ENCODE data around the gene KIAA0753.
A peak's percentile ranks its signal among the peaks of the same experiment; 100 is the strongest.

The KIAA0753 gene

GRCh38 chr17:6640536-6641246 is at the start of gene KIAA0753, which contains the start of gene TXNDC17:
KIAA0753 (minus strand) TSS chr17:6640711; CDS start chr17:6635103, 5,608 bp downstream.
TXNDC17 (plus strand) TSS chr17:6641060; CDS start chr17:6641083, 23 bp downstream.
- DNase-seq (ENCODE audit: insufficient read length, low spot score) (peak; percentile 60), FAIRE-seq (peak; percentile 98)

- no peak for DNase-seq (ENCODE audit: insufficient read length, low spot score)
- no peak for FAIRE-seq
Measured at GRCh38 chr17:6688944-6689343, 48.4 kb upstream of the KIAA0753 start.

- no peak for FAIRE-seq
Measured at GRCh38 chr17:6686026-6686425, 45.5 kb upstream of the KIAA0753 start.

GRCh38 chr17:6684881-6685767 is 44.6 kb upstream of the KIAA0753 start:
- FAIRE-seq (no peak), DNase-seq (ENCODE audit: insufficient read length, low spot score) (no peak)

More at GRCh38 chr17:6686026-6686425, 45.5 kb upstream of the KIAA0753 start:
- no peak for DNase-seq (ENCODE audit: insufficient read length, low spot score)

- FAIRE-seq, result no peak
- no peak for DNase-seq (ENCODE audit: insufficient read length, low spot score)
Measured at GRCh38 chr17:6684460-6684783, 43.9 kb upstream of the KIAA0753 start.

- FAIRE-seq (no peak), DNase-seq (ENCODE audit: insufficient read length, low spot score) (no peak)
Measured at GRCh38 chr17:6683730-6684459, 43.4 kb upstream of the KIAA0753 start.

GRCh38 chr17:6683081-6683684 is 42.7 kb upstream of the KIAA0753 start:
- DNase-seq (ENCODE audit: insufficient read length, low spot score) (no peak), FAIRE-seq (no peak)

- DNase-seq (ENCODE audit: insufficient read length, low spot score), result no peak
- no peak for FAIRE-seq
Measured at GRCh38 chr17:6682339-6682738, 41.8 kb upstream of the KIAA0753 start.

- FAIRE-seq, result no peak
- DNase-seq (ENCODE audit: insufficient read length, low spot score), result no peak
Measured at GRCh38 chr17:6681671-6682070, 41.2 kb upstream of the KIAA0753 start.

- DNase-seq (ENCODE audit: insufficient read length, low spot score) (no peak), FAIRE-seq (no peak)
Measured at GRCh38 chr17:6681176-6681575, 40.7 kb upstream of the KIAA0753 start.

- FAIRE-seq, result no peak
- no peak for DNase-seq (ENCODE audit: insufficient read length, low spot score)
Measured at GRCh38 chr17:6679241-6679640, 38.7 kb upstream of the KIAA0753 start.

- DNase-seq (ENCODE audit: insufficient read length, low spot score), result no peak
- no peak for FAIRE-seq
Measured at GRCh38 chr17:6677946-6678345, 37.4 kb upstream of the KIAA0753 start.

GRCh38 chr17:6677158-6677831 is 36.8 kb upstream of the KIAA0753 start:
- no peak for DNase-seq (ENCODE audit: insufficient read length, low spot score)
- no peak for FAIRE-seq

- FAIRE-seq (no peak), DNase-seq (ENCODE audit: insufficient read length, low spot score) (no peak)
Measured at GRCh38 chr17:6676802-6677157, 36.3 kb upstream of the KIAA0753 start.

- DNase-seq (ENCODE audit: insufficient read length, low spot score), result no peak
- FAIRE-seq, result no peak
Measured at GRCh38 chr17:6675201-6675825, 34.8 kb upstream of the KIAA0753 start.

GRCh38 chr17:6674586-6674985 is 34.1 kb upstream of the KIAA0753 start:
- no peak for DNase-seq (ENCODE audit: insufficient read length, low spot score)
- FAIRE-seq, result no peak

GRCh38 chr17:6671431-6671830 is 30.9 kb upstream of the KIAA0753 start:
- DNase-seq (ENCODE audit: insufficient read length, low spot score) (no peak), FAIRE-seq (no peak)

GRCh38 chr17:6670999-6671398 is 30.5 kb upstream of the KIAA0753 start:
- FAIRE-seq (no peak), DNase-seq (ENCODE audit: insufficient read length, low spot score) (no peak)

GRCh38 chr17:6670571-6670970 is 30.1 kb upstream of the KIAA0753 start:
- DNase-seq (ENCODE audit: insufficient read length, low spot score) (no peak), FAIRE-seq (no peak)

All from GM19239 (cell line).